HCT116 (cell line): Measurements from ENCODE around the gene PCGF2. TPM values are rescaled to one million over a fixed set of nuclear protein-coding genes. Genes with fewer than 3 reads are reported as not detected.

Experiments
- ATAC-seq: fragments of 200-7000 bp; cut with Tn5 transposase; 2 replicates; pipeline ENCODE4 v1.9.1; 2020; ENCODE audit warnings: mild to moderate bottlenecking, moderate library complexity
- BruUV-seq: library from RNA; stranded (reverse); fragments of 400-500 nt; replicated peaks from 2 replicates; lab custom pipeline; 2021; lab: Mats Ljungman, UMichigan
- CTCF ChIA-PET: fragments of 300-600 bp; sonication (Branson Sonifier 250); formaldehyde crosslinking; loops from one replicate; lab custom pipeline; 2021; ENCODE audit warnings: antibody characterized with exemption; lab: Charles Lee
- POLR2A ChIA-PET: fragments of 300-600, 350-600 bp; sonication (Branson Sonifier 250); formaldehyde crosslinking; loops from one replicate; lab custom pipeline; 2021; ENCODE audit warnings: antibody characterized with exemption; lab: Charles Lee
- RAD21 ChIA-PET, 2 experiments: fragments of 300-600 bp; sonication (Branson Sonifier 250); formaldehyde crosslinking; loops; one replicate each; lab custom pipeline; 2023; ENCODE audit warnings: low total read pairs in 2 of 2; ENCODE audit not compliant: uncharacterized antibody in 2 of 2, unreplicated experiment in 2 of 2, low non-redundant PET in 1 of 2; lab: Charles Lee
- DNase-seq: peaks from one replicate; pipeline ENCODE4 v3.0.0-alpha.2; 2010; ENCODE audit warnings: low read depth, low spot score
- H2AFZ ChIP-seq: fragments of 200-600 bp; shearing (Covaris generic), sonication (generic); 2 replicates; pipeline ENCODE4 v1.6.1; 2017; ENCODE audit warnings: low read depth, mixed run types, mixed read lengths, antibody characterized with exemption, low read length; ENCODE audit not compliant: poor library complexity, severe bottlenecking
- H3K27ac ChIP-seq: 2 replicates; pipeline ENCODE4 v1.5.1; 2012; ENCODE audit warnings: low read depth, low read length
- H3K27me3 ChIP-seq: fragments of 200-600 bp; sonication (generic); 2 replicates; pipeline ENCODE4 v1.6.1; 2016; ENCODE audit warnings: mixed run types, low read length, mixed read lengths; ENCODE audit not compliant: insufficient read depth
- H3K36me3 ChIP-seq, 2 experiments: fragments of 200-500 bp in 1 of 2; fragments of 200-600 bp in 1 of 2; sonication (Bioruptor generic) in 1 of 2; sonication (generic) in 1 of 2; 2 replicates each; pipeline versions ENCODE4 v1.5.1 to v1.6.1; 2014 to 2016; ENCODE audit warnings: low read length in 2 of 2, inconsistent platforms in 1 of 2, mixed read lengths in 1 of 2, mixed run types in 1 of 2; ENCODE audit not compliant: insufficient read depth in 2 of 2, control insufficient read depth in 1 of 2
- H3K4me1 ChIP-seq, 2 experiments: fragments of 200-600 bp in 1 of 2; sonication (generic) in 1 of 2; 2 replicates each; pipeline versions ENCODE4 v1.5.1 to v1.6.1; 2012 to 2017; ENCODE audit warnings: low read length in 2 of 2, inconsistent platforms in 1 of 2, mild to moderate bottlenecking in 1 of 2, mixed read lengths in 1 of 2, mixed run types in 1 of 2, moderate library complexity in 1 of 2; ENCODE audit not compliant: insufficient read depth in 2 of 2, control insufficient read depth in 1 of 2
- H3K4me2 ChIP-seq: fragments of 200-600 bp; sonication (generic); 2 replicates; pipeline ENCODE4 v1.6.1; 2017; ENCODE audit warnings: mixed run types, low read length, mixed read lengths
- H3K4me3 ChIP-seq, 2 experiments: fragments of 200-600 bp in 1 of 2; sonication (generic) in 1 of 2; replicated peaks in 1 of 2; 2 replicates each; pipeline ENCODE4 v1.5.1; 2011 to 2016; ENCODE audit warnings: low read length in 2 of 2, control low read depth in 1 of 2, low read depth in 1 of 2, mild to moderate bottlenecking in 1 of 2, mixed read lengths in 1 of 2, mixed run types in 1 of 2
- H3K79me2 ChIP-seq: fragments of 200-600 bp; sonication (generic); 2 replicates; pipeline ENCODE4 v1.6.1; 2017; ENCODE audit warnings: mild to moderate bottlenecking, mixed run types, low read length, moderate library complexity, mixed read lengths; ENCODE audit not compliant: insufficient read depth
- H3K9ac ChIP-seq: fragments of 200-600 bp; sonication (generic); 2 replicates; pipeline ENCODE4 v1.6.1; 2016; ENCODE audit warnings: low read length, mixed read lengths
- H3K9me2 ChIP-seq: fragments of 200-600 bp; sonication (generic), shearing (Covaris generic); 2 replicates; pipeline ENCODE4 v1.6.1; 2017; ENCODE audit warnings: mixed run types, mild to moderate bottlenecking, moderate library complexity; ENCODE audit not compliant: insufficient read depth
- H3K9me3 ChIP-seq, 2 experiments: fragments of 200-500 bp in 1 of 2; fragments of 200-600 bp in 1 of 2; sonication (Bioruptor generic) in 1 of 2; sonication (generic) in 1 of 2; 2 replicates each; pipeline ENCODE4 v1.6.1; 2014 to 2017; ENCODE audit warnings: low read length in 2 of 2, mixed read lengths in 2 of 2, inconsistent platforms in 1 of 2, low read depth in 1 of 2, mild to moderate bottlenecking in 1 of 2, mixed run types in 1 of 2, moderate library complexity in 1 of 2; ENCODE audit not compliant: control insufficient read depth in 1 of 2, insufficient read depth in 1 of 2
- H4K20me1 ChIP-seq: fragments of 200-600 bp; sonication (generic), shearing (Covaris generic); 2 replicates; pipeline ENCODE4 v1.6.1; 2017; ENCODE audit warnings: mixed run types, mild to moderate bottlenecking, moderate library complexity; ENCODE audit not compliant: insufficient read depth
- CBX3 ChIP-seq: IDR thresholded peaks from 2 replicates; pipeline ENCODE4 v1.6.1; 2012; ENCODE audit warnings: low read depth
- CTCF ChIP-seq, 3 experiments: fragments of 200-600 bp in 1 of 3; sonication (generic) in 1 of 3; IDR thresholded peaks in 2 of 3; conservative IDR thresholded peaks in 1 of 3; 2 replicates each; pipeline ENCODE4 v1.5.1; 2012 to 2017; ENCODE audit warnings: low read depth in 2 of 3, low read length in 2 of 3, antibody characterized with exemption in 1 of 3, borderline replicate concordance in 1 of 3, control low read depth in 1 of 3, mild to moderate bottlenecking in 1 of 3, mixed read lengths in 1 of 3, mixed run types in 1 of 3, moderate library complexity in 1 of 3; ENCODE audit not compliant: insufficient read depth in 1 of 3
- JUND ChIP-seq: IDR thresholded peaks from 2 replicates; pipeline ENCODE4 v1.6.1; 2012
- MAX ChIP-seq: IDR thresholded peaks from 2 replicates; pipeline ENCODE4 v1.6.1; 2012
- RAD21 ChIP-seq: IDR thresholded peaks from 2 replicates; pipeline ENCODE4 v1.6.1; 2012; ENCODE audit warnings: low read depth, mild to moderate bottlenecking
- ZFX ChIP-seq: fragments of 450-650 bp; IDR thresholded peaks from 2 replicates; pipeline ENCODE4 v1.6.1; 2017
- ZNF274 ChIP-seq: fragments of 200-500 bp; sonication (Bioruptor generic); IDR thresholded peaks from 2 replicates; pipeline ENCODE4 v1.6.1; 2014; ENCODE audit warnings: mild to moderate bottlenecking, low read depth, low read length, inconsistent platforms
- intact Hi-C: fragments of 100-400 bp; cut with micrococcal nuclease; formaldehyde crosslinking; loops from 2 replicates; pipeline ENCODE4 v1.10.0; 2022
- total RNA-seq: library from RNA; stranded (reverse); gene quantifications from one replicate; pipeline ENCODE4 v1.2.1, GENCODE V29; 2021; ENCODE audit not compliant: unreplicated experiment

The PCGF2 gene
- total RNA-seq, 1 experiment from 2014 or later = 64.6 TPM

GRCh38 chr17:38773258-38773657, 25.1 kb upstream of the PCGF2 start:
- H3K27me3 ChIP-seq = no peaks in the 10 kb centered on the region

More at GRCh38 chr17:38773258-38773657, 25.1 kb upstream of the PCGF2 start:
- peaks cover 35 to 40% of the 10 kb centered on the region in 2 experiments; a peak in 3 of 4 replicates for H3K36me3 ChIP-seq
- ATAC-seq = no peak
- H3K4me3 ChIP-seq = no peak overlapping the region
- no peaks in the 10 kb centered on the region for H3K9me2 ChIP-seq
- H4K20me1 ChIP-seq = no peaks in the 10 kb centered on the region
- H3K27ac ChIP-seq = no peak overlapping the region
- BruUV-seq = no TSS peak
- H2AFZ ChIP-seq = no peak overlapping the region
- no peaks in the 10 kb centered on the region for H3K79me2 ChIP-seq
- H3K9me3 ChIP-seq = no peaks in the 10 kb centered on the region
- POLR2A ChIA-PET = no interaction called here
- CTCF ChIA-PET = no interaction called here
- RAD21 ChIA-PET = no interaction called here
- TF ChIP-seq CBX3 = no peak
- TF ChIP-seq CTCF (IDR thresholded peaks at IDR 0.05 in 2 of 3, conservative IDR thresholded peaks at IDR 0.05 in 1 of 3; ENCODE audit: borderline replicate concordance in 1 of 3, insufficient read depth in 1 of 3, low read depth in 2 of 3, low read length in 2 of 3) = no peak
- TF ChIP-seq ZFX = no peak
- no peak for TF ChIP-seq JUND
- no peak for TF ChIP-seq MAX
- no peak for TF ChIP-seq RAD21
- TF ChIP-seq ZNF274 = no peak
- no peaks in the 10 kb centered on the region for H3K4me1 ChIP-seq
- no peak overlapping the region for H3K4me2 ChIP-seq
- DNase-seq = no peak
- intact Hi-C loops = no loop called here
- H3K9ac ChIP-seq = no peak overlapping the region
